ENCODE measurements around the gene KCNMA1.

The KCNMA1 gene

GRCh38 chr10:76884673-76885275 lies 752.8 kb downstream of the KCNMA1 start:
- no peak for DNase-seq (ENCODE audit: low read depth)

GRCh38 chr10:76883596-76883995 lies 754.0 kb downstream of the KCNMA1 start:
- DNase-seq (ENCODE audit: low read depth): no peak

- no peak for DNase-seq (ENCODE audit: low read depth)
These were observed 754.8 kb downstream of the KCNMA1 start for GRCh38 chr10:76882796-76883195.

GRCh38 chr10:76882245-76882644 lies 755.4 kb downstream of the KCNMA1 start:
- DNase-seq (ENCODE audit: low read depth): no peak

GRCh38 chr10:76881477-76882220 lies 756.0 kb downstream of the KCNMA1 start:
- DNase-seq (ENCODE audit: low read depth): no peak

GRCh38 chr10:76880931-76881330 lies 756.7 kb downstream of the KCNMA1 start:
- DNase-seq (ENCODE audit: low read depth): no peak

GRCh38 chr10:76879116-76879913 lies 758.3 kb downstream of the KCNMA1 start:
- DNase-seq (ENCODE audit: low read depth): no peak

GRCh38 chr10:76878514-76878913 lies 759.1 kb downstream of the KCNMA1 start:
- DNase-seq (ENCODE audit: low read depth): no peak

- no peak for DNase-seq (ENCODE audit: low read depth)
These were observed 762.7 kb downstream of the KCNMA1 start for GRCh38 chr10:76874896-76875295.

- DNase-seq (ENCODE audit: low read depth): no peak
These were observed 763.4 kb downstream of the KCNMA1 start for GRCh38 chr10:76874176-76874575.

- DNase-seq (ENCODE audit: low read depth): no peak
These were observed 765.8 kb downstream of the KCNMA1 start for GRCh38 chr10:76871697-76872295.

GRCh38 chr10:76869931-76870330 lies 767.7 kb downstream of the KCNMA1 start:
- no peak for DNase-seq (ENCODE audit: low read depth)

GRCh38 chr10:76868098-76868977 lies 769.3 kb downstream of the KCNMA1 start:
- DNase-seq (ENCODE audit: low read depth): no peak

GRCh38 chr10:76866841-76867586 lies 770.6 kb downstream of the KCNMA1 start:
- DNase-seq (ENCODE audit: low read depth): no peak

GRCh38 chr10:76864922-76865321 lies 772.7 kb downstream of the KCNMA1 start:
- no peak for DNase-seq (ENCODE audit: low read depth)

GRCh38 chr10:76858721-76859120 lies 778.9 kb downstream of the KCNMA1 start:
- DNase-seq (ENCODE audit: low read depth): no peak

GRCh38 chr10:76840802-76841201 lies 796.8 kb downstream of the KCNMA1 start:
- no peak for DNase-seq (ENCODE audit: low read depth)

GRCh38 chr10:76839276-76839675 lies 798.3 kb downstream of the KCNMA1 start:
- DNase-seq (ENCODE audit: low read depth): no peak

- no peak for DNase-seq (ENCODE audit: low read depth)
These were observed 807.4 kb downstream of the KCNMA1 start for GRCh38 chr10:76830218-76830617.

- no peak for DNase-seq (ENCODE audit: low read depth)
These were observed 807.9 kb downstream of the KCNMA1 start for GRCh38 chr10:76829724-76830123.

Data from stimulated activated CD8-positive, alpha-beta memory T cell treated with anti-CD3 and anti-CD28 coated beads, Interleukin-12 subunit alpha, Interleukin-12 subunit beta, amount 100 ng/mL, for 1 hour (primary cell).